ENCODE results near the gene GALNT7. TPM values are rescaled to one million over a fixed set of nuclear protein-coding genes. Genes with fewer than 3 reads are reported as not detected.

The GALNT7 gene
- total RNA-seq, 2 experiments from 2014 or later: 21.6 to 23.6 TPM

GRCh38 chr4:173145131-173145530 lies 23.5 kb upstream of the GALNT7 start:
- Mint-ChIP-seq H3K27ac (no peak overlapping the region), H3K36me3 (ENCODE audit: low read depth) (no peaks in the 10 kb centered on the region), H3K27me3 (peaks cover 4% of the 10 kb centered on the region), H3K4me3 (no peak overlapping the region), H3K4me1 (no peaks in the 10 kb centered on the region), H3K9me3 (no peaks in the 10 kb centered on the region)
- no peak for DNase-seq
- CTCF ChIA-PET: no interaction called here
- POLR2A ChIA-PET: no interaction called here

GRCh38 chr4:173146456-173146855 lies 22.2 kb upstream of the GALNT7 start:
- DNase-seq: no peak
- Mint-ChIP-seq H3K27ac (no peak overlapping the region), H3K36me3 (ENCODE audit: low read depth) (no peaks in the 10 kb centered on the region), H3K4me3 (no peak overlapping the region), H3K4me1 (no peaks in the 10 kb centered on the region), H3K9me3 (no peaks in the 10 kb centered on the region), H3K27me3 (peaks cover 2% of the 10 kb centered on the region)
- CTCF ChIA-PET: no interaction called here
- POLR2A ChIA-PET: no interaction called here

- Mint-ChIP-seq H3K4me1 (no peaks in the 10 kb centered on the region), H3K27me3 (peaks cover 2% of the 10 kb centered on the region)
Observed at GRCh38 chr4:173151496-173151895, 17.1 kb upstream of the GALNT7 start.

DNA sequence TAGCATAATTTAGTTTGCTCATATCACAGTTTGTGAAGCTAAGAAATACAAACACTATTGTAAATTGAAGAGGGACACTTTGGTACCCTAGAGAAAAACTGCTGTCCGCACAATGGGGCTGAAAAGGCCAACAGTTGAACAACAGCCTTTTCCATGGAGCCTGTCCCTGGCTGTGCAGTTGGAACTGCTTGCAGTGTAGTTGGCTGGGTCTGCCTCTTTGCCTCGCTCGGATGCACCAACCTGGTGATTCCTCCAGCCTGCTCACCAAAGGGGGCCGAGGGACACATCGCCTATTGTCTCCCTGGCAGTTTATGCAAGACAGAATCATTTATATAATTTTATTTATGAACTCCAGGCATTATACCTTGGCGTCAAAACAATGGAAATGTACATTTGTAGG lies 16.5 kb upstream of the GALNT7 start:
- peaks cover 2% of the 10 kb centered on the region for H3K27me3 Mint-ChIP-seq
- no peaks in the 10 kb centered on the region for H3K9me3 Mint-ChIP-seq
- no peaks in the 10 kb centered on the region for H3K36me3 Mint-ChIP-seq (ENCODE audit: low read depth)
- POLR2A ChIA-PET: no interaction called here
- H3K4me1 Mint-ChIP-seq: no peaks in the 10 kb centered on the region
- H3K27ac Mint-ChIP-seq: no peak overlapping the region
- no peak overlapping the region for H3K4me3 Mint-ChIP-seq
- CTCF ChIA-PET: no interaction called here
- DNase-seq: no peak

More at GRCh38 chr4:173151496-173151895, 17.1 kb upstream of the GALNT7 start:
- Mint-ChIP-seq H3K9me3 (no peaks in the 10 kb centered on the region), H3K36me3 (ENCODE audit: low read depth) (no peaks in the 10 kb centered on the region), H3K4me3 (no peak overlapping the region), H3K27ac (no peak overlapping the region)
- POLR2A ChIA-PET: no interaction called here
- no peak for DNase-seq
- CTCF ChIA-PET: no interaction called here

- no peaks in the 10 kb centered on the region for H3K36me3 Mint-ChIP-seq (ENCODE audit: low read depth)
- no peaks in the 10 kb centered on the region for H3K9me3 Mint-ChIP-seq
- CTCF ChIA-PET: no interaction called here
- H3K4me3 Mint-ChIP-seq: no peak overlapping the region
- no peak overlapping the region for H3K27ac Mint-ChIP-seq
- POLR2A ChIA-PET: no interaction called here
- no peaks in the 10 kb centered on the region for H3K4me1 Mint-ChIP-seq
- DNase-seq: no peak
- H3K27me3 Mint-ChIP-seq: peaks cover 2% of the 10 kb centered on the region
Observed at GRCh38 chr4:173153445-173153844, 15.2 kb upstream of the GALNT7 start.

- CTCF ChIA-PET: interaction anchor here (0.6 kb wide), 1 partner anchor 12 kb away, joined by 3 read pairs; no protein-coding TSS in a partner anchor
- H3K4me3 Mint-ChIP-seq: no peak overlapping the region
- H3K27me3 Mint-ChIP-seq: no peaks in the 10 kb centered on the region
- no peak for DNase-seq
- peaks cover under 1% of the 10 kb centered on the region for H3K4me1 Mint-ChIP-seq
- no peak overlapping the region for H3K27ac Mint-ChIP-seq
- peaks cover 6% of the 10 kb centered on the region for H3K36me3 Mint-ChIP-seq (ENCODE audit: low read depth)
- POLR2A ChIA-PET: no interaction called here
- no peaks in the 10 kb centered on the region for H3K9me3 Mint-ChIP-seq
Observed at GRCh38 chr4:173159791-173160190, 8.8 kb upstream of the GALNT7 start.

DNA sequence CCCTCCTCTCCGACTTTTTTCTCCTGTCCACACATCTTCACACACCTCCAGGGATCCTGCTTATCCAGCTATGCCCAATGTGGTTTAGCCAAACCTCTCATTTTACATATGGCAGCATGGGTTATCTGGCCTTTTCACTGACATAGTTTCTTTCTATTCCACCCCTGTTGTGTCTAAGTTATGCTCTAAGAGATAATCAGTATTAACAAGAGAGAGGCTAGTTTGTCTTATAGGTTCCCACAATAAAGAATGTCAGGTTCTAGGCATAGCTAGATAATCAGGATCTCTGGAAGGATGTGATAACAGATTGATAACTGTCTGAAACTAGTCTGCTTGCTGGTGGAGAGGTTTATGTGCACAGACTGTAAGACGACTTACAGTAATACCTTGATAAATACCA lies 7.7 kb upstream of the GALNT7 start:
- no peak overlapping the region for H3K4me3 Mint-ChIP-seq
- H3K9me3 Mint-ChIP-seq: no peaks in the 10 kb centered on the region
- peaks cover 9% of the 10 kb centered on the region for H3K4me1 Mint-ChIP-seq
- peaks cover 10% of the 10 kb centered on the region for H3K36me3 Mint-ChIP-seq (ENCODE audit: low read depth)
- H3K27me3 Mint-ChIP-seq: no peaks in the 10 kb centered on the region
- no peak for DNase-seq
- ChIA-PET POLR2A (no interaction called here), CTCF (interaction anchor here (1.5 kb wide), 1 partner anchor 20 kb away, joined by 4 read pairs; no protein-coding TSS in a partner anchor)
- no peak overlapping the region for H3K27ac Mint-ChIP-seq

DNA sequence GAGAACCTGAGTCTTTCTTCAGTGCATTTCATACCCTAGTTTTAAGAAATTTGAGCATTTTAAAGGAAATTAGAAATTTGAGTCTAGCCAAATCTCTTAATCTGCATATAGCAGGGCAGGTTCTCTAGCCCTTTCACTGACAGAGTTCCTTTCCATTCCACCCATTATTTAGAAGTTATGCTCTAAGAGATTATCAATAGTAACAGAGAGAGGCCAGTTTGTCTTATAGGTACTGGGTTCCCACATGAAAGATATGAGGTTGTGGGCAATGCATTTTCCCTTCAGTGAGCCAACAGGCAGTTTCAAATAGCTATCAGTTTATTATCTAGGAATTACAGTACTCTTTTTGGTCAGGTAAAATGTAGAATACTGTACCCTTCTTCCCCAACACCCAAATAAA lies 7.3 kb upstream of the GALNT7 start:
- no peak for DNase-seq
- Mint-ChIP-seq H3K9me3 (no peaks in the 10 kb centered on the region), H3K4me1 (peaks cover 12% of the 10 kb centered on the region), H3K27ac (no peak overlapping the region), H3K27me3 (no peaks in the 10 kb centered on the region), H3K36me3 (ENCODE audit: low read depth) (peaks cover 10% of the 10 kb centered on the region), H3K4me3 (no peak overlapping the region)
- CTCF ChIA-PET: interaction anchor here (1.5 kb wide), 1 partner anchor 20 kb away, joined by 4 read pairs; no protein-coding TSS in a partner anchor
- POLR2A ChIA-PET: no interaction called here

GRCh38 chr4:173165706-173166105 lies 2.9 kb upstream of the GALNT7 start:
- POLR2A ChIA-PET: no interaction called here
- H3K27me3 Mint-ChIP-seq: no peaks in the 10 kb centered on the region
- H3K27ac Mint-ChIP-seq: peak overlapping the region; percentile 78
- peak; percentile 17 for DNase-seq
- H3K4me1 Mint-ChIP-seq: peaks cover 33% of the 10 kb centered on the region
- H3K9me3 Mint-ChIP-seq: no peaks in the 10 kb centered on the region
- no peak overlapping the region for H3K4me3 Mint-ChIP-seq
- CTCF ChIA-PET: no interaction called here
- H3K36me3 Mint-ChIP-seq (ENCODE audit: low read depth): peaks cover 4% of the 10 kb centered on the region

GRCh38 chr4:173166491-173166890 lies 2.1 kb upstream of the GALNT7 start:
- no peak for DNase-seq
- POLR2A ChIA-PET: no interaction called here
- Mint-ChIP-seq H3K4me3 (no peak overlapping the region), H3K27ac (peak overlapping the region; percentile 54), H3K36me3 (ENCODE audit: low read depth) (peaks cover 4% of the 10 kb centered on the region), H3K4me1 (peaks cover 40% of the 10 kb centered on the region), H3K9me3 (no peaks in the 10 kb centered on the region), H3K27me3 (no peaks in the 10 kb centered on the region)
- CTCF ChIA-PET: no interaction called here

- H3K36me3 Mint-ChIP-seq (ENCODE audit: low read depth): peaks cover 8% of the 10 kb centered on the region
- peak overlapping the region; percentile 94 for H3K4me3 Mint-ChIP-seq
- peaks cover 45% of the 10 kb centered on the region for H3K4me1 Mint-ChIP-seq
- H3K27ac Mint-ChIP-seq: peak overlapping the region; percentile 96
- peak; percentile 17 for DNase-seq
- no peaks in the 10 kb centered on the region for H3K27me3 Mint-ChIP-seq
- ChIA-PET POLR2A (no interaction called here), CTCF (interaction anchor here (0.6 to 1.0 kb wide), 2 partner anchors 90 to 155 kb away, joined by 3 read pairs; no protein-coding TSS in a partner anchor)
- no peaks in the 10 kb centered on the region for H3K9me3 Mint-ChIP-seq
Observed at GRCh38 chr4:173167758-173168395, 734 bp upstream of the GALNT7 start.

DNA sequence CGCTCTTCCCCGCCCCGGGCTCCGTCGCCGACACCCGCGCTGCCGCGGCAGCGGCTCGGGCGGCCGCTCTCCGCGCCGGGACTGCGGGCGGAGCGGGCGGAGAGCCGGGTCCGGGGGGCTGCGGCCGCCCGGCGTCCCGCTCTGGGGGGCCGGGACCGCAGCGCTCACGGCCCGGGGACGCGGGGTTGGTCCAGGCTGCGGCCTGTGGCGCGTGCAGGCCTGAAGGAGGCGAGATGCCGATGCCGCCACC lies 492 bp downstream of the GALNT7 start:
- H3K4me1 Mint-ChIP-seq: peaks cover 54% of the 10 kb centered on the region
- CTCF ChIA-PET: no interaction called here
- POLR2A ChIA-PET: no interaction called here
- H3K27me3 Mint-ChIP-seq: no peaks in the 10 kb centered on the region
- no peak for DNase-seq
- peaks cover 9% of the 10 kb centered on the region for H3K36me3 Mint-ChIP-seq (ENCODE audit: low read depth)
- H3K27ac Mint-ChIP-seq: no peak overlapping the region
- no peak overlapping the region for H3K4me3 Mint-ChIP-seq
- no peaks in the 10 kb centered on the region for H3K9me3 Mint-ChIP-seq

DNA sequence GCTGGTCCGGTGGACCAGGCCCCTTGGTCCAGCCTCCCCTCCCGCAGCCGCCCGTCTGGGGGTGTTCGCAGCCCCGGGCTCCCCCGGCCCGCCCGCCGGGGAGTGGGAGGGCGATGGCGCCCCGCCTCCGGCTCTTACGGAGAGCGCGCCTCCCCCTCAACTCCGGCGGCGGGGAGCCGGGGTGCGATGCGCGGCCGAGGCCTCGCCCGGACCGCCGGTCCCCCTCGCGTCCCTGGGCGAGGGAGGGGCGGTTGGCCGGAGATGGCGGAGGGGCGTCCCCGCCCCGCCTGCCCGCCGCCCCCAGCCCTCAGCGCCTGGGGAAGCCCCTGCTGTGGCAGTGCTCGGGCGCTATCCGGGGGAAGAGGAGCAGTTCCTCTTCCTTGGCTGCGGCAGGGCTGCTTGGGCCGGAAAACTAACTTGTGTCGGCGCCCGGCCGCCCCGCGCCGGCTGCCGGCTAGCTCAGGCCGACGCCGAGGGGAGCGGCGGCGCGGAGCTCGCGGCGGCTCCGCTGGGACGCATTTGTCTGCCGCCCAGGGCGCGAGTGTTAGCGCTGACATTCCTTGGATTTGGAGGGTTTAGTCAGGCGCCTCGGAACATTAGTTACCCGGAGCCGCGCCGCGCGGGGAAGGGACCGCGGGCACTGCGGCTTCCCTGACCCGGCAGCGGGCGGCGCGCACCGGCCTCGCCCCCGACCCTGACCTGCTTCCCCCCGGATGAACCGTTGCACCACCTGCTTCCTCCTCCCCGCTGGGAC lies 994 bp downstream of the GALNT7 start:
- H3K4me3 Mint-ChIP-seq: peak overlapping the region; percentile 80

More for the DNA sequence above, 994 bp downstream of the GALNT7 start:
- CTCF ChIA-PET: interaction anchor here (1.2 kb wide), 1 partner anchor 16 kb away, joined by 3 read pairs; no protein-coding TSS in a partner anchor
- no peaks in the 10 kb centered on the region for H3K27me3 Mint-ChIP-seq
- peak overlapping the region; percentile 64 for H3K27ac Mint-ChIP-seq
- H3K9me3 Mint-ChIP-seq: no peaks in the 10 kb centered on the region
- DNase-seq: peak; percentile 62
- POLR2A ChIA-PET: no interaction called here
- H3K4me1 Mint-ChIP-seq: peaks cover 57% of the 10 kb centered on the region
- H3K36me3 Mint-ChIP-seq (ENCODE audit: low read depth): peaks cover 9% of the 10 kb centered on the region

All from activated CD4-positive, alpha-beta T cell treated with anti-CD3 and anti-CD28 coated beads, Interleukin-2, amount 10 ng/mL, durations not matched to agents 7 days and 5 days (primary cell).